NCI-H1092 (cell line): ENCODE measurements around the gene FIGNL1.
A peak's percentile ranks its signal among the peaks of the same experiment; 100 is the strongest.

ENCODE experiments used
- DNase-seq: peaks from one replicate; lab custom pipeline; 2025; lab: John Stamatoyannopoulos, UW

FIGNL1 gene

GRCh38 chr7:50426280-50427045 is 23.7 kb downstream of the FIGNL1 start:
- no peak for DNase-seq

GRCh38 chr7:50425318-50425717 is 24.8 kb downstream of the FIGNL1 start:
- no peak for DNase-seq

DNA sequence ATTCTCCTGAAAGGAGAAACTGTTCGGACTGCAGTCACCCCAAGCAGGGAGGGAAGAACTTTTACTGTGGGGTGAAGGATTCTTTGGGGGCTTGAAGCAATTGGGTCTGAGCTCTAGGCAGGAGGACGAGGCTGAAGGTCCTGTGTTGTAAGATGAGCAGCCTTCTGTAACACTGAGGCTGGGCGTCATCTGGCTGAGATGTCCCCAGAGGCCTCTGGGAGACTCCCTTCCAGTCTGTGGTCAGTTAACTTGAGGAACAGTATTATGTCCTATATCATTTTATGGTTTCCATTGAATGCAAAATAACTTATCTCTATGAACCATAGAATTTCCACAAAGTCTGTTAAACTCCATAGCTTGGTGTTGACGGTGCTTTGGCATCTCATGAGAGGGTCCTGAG is 26.3 kb downstream of the FIGNL1 start:
- no peak for DNase-seq

- no peak for DNase-seq
Observed at GRCh38 chr7:50422858-50423257, 27.3 kb downstream of the FIGNL1 start.

DNA sequence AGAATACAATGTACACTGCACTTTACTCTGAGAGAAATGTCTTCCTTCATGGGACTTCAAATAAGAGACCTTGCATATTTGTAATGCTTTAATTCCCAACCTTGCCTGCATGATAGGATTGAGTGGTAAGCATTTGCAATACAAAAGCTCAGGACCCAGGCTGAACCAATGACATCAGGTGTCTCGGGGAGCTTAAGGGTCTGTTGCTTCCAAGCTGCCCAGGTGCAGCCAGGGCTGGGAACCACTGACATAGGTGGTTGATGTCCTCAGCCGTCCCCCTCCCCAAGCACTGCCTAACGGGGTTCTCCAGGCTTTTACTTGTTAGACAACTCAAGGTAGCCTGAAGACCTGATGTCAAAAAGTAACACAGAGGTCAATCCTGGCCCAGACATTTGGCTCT is 29.1 kb downstream of the FIGNL1 start:
- no peak for DNase-seq

GRCh38 chr7:50418526-50419290 is 31.4 kb downstream of the FIGNL1 start:
- no peak for DNase-seq

DNA sequence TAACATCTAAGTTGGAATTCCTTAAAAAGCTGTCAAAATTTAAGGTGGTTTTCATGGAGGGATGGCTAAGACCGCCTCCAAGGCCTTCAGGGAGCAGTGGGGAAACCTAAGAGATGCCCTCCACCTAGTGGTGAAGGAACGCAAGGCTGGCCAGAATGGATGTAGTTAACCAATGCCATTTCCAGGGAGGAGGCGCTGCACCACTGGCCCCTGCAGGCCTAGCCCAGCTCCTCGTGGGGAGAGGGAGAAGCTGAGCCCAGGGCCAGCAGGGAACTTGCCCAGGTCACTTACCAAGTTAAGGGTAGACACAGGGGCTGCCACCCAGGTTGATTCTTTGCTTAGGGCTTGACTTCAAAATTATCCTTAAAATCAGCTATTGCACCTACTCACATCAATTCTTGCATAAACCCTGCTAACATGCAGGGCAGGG is 32.0 kb downstream of the FIGNL1 start:
- DNase-seq: peak; percentile 82

DNA sequence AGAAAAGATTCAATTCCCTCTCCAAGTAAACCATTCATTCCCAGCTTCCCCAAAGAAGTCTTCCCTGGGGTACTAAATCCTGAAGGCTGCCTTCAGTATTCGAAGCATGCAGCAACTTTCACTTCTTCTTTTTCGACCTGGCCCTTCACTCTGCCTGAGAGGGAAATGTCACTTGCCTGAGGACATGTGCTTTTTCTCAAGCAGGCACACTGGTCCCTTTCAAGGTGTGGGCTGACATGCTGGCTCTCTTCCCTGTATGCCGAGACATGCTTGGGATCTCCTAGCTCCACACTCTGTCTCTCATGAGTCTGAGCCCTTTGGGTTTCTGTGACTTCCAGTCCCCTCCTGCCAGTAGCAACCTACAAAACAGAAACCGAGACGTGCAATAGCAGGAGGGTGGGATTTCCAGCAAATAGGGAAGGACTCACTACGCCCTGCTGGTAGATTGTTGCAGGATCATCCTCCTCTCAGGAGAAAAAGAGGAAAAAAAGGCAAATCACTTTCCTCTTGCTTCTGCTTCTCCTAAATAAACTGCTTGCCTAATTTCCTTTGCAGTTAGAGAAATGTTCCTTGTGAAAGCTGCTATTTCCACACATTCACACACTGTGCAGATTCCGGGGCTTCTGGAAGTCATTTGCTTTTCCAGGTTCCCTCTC is 33.5 kb downstream of the FIGNL1 start:
- DNase-seq: no peak

GRCh38 chr7:50415844-50416364 is 34.2 kb downstream of the FIGNL1 start:
- DNase-seq: no peak

GRCh38 chr7:50413561-50413960 is 36.6 kb downstream of the FIGNL1 start:
- DNase-seq: no peak

- no peak for DNase-seq
Observed at GRCh38 chr7:50412973-50413372, 37.2 kb downstream of the FIGNL1 start.

DNA sequence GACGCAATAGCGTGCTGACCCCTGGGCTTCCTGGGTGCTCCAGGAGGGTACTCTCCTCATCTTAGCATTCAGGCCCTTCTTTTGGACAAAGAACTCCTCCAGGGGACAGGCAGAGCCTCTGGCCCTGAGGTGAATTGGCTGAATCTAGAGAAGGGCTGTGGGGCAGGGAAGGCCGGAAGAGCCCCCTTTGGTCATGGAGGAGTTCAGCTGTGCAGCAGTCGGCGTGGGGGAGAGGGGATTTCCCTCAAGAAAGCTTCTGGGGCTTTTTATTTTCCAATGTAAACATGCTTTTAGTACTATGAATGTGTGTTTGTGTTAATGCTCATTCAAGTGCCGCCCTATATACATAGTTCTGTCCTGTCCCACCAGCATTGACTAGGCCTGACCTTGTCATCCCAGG is 38.8 kb downstream of the FIGNL1 start:
- no peak for DNase-seq

DNA sequence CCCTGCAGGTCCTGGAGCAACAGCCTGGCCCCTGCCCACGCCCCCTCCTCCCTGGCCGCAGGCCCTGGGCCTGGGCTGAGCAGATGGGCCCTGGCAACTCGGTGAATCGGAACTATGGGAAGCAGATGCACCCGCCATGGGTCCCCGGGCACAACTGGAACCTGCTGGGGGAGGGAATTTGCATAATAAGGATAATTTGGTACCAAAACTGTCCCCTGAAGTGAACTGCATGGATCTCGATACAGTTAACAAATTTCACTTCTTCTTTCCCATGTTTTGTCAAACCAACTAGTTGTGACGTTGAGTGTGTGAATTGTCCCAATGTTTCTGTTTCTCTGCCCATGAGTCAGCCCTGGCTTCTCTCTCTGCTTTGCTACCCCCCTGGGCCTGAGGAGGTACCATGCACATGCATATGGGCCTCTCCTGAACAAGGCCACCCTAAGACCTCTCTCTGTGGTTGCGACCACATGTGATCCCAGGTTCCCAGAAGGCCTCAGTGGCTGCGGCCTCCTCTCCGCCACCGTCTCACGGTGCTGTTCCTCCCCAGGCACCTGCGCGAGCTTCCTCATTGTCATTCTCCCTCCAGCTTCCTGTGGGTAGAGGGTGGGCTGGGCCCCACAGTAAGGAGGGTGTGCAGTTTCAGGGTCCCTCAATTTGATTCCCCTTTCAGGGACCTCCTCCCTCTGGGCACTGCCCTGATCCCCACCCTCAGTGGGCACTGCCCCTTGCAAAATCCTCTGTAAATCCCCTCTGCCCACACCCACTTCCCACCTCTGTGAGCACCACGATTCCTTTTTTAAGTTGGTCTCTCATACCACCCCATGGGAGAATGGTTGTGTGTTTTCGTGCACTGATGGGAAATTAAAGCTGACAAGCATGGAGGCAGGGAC is 40.0 kb downstream of the FIGNL1 start:
- DNase-seq: no peak

DNA sequence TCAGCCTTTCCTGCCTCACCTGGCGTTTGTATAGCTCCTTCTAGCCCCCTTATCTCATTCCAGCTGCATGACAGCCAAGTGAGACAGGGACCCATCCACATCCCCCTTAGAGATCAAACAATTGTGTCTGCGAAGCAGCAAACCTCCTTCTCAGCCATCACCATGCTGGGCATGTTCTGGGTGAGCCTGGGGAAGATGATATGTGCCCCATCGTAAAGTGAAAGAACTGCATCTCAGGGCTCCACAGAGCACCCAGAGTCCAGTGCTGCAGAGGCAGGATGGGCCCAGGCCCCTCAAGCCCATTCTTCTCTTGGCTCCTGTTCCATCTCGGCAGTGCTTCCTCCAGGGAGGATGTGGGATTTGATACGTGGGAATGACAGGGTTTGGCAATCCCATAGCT is 43.2 kb downstream of the FIGNL1 start:
- no peak for DNase-seq

DNA sequence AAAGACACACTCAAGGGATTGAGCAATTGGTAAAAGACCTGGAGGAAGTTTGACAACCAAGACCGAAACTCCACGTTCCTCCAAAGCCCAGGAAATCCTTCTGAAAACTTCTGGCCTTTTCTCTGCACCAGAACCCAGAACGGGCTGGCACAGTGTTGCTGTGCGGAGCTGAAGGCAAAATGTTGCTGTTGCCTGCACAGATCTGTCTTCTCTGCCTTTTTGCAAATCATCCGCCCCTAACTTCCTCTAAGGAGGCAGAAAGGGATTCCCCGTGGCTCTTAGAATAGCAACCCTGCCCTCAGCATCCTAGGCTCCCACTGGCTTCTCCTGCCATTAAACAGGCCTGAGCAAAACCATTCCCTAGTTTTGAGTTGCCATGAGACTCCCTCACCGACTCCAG is 44.9 kb downstream of the FIGNL1 start:
- DNase-seq: no peak

DNA sequence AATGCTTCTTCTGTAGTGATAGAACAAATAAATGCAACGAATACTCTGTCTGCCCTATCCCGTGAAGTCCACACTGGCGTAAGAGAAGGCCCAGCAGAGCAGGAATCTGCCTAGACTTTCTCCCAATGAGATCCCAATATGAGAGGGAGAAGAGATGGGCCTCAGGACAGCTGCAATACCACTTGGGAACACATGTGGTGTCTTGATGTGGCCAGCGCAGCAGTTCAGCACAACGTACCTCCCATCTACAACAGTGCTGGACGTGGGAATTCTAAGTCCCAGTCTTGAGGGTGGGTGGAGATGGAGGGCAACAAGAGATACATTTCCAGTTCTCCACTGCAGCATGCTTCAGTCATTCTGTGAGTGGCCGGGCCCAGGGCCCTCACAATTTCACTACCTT is 45.8 kb downstream of the FIGNL1 start:
- no peak for DNase-seq

DNA sequence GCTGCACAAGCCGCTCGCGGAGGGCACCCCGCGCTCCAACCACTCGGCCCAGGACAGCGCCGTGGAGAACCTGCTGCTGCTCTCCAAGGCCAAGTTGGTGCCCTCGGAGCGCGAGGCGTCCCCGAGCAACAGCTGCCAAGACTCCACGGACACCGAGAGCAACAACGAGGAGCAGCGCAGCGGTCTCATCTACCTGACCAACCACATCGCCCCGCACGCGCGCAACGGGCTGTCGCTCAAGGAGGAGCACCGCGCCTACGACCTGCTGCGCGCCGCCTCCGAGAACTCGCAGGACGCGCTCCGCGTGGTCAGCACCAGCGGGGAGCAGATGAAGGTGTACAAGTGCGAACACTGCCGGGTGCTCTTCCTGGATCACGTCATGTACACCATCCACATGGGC is 50.0 kb downstream of the FIGNL1 start:
- peak; percentile 28 for DNase-seq

DNA sequence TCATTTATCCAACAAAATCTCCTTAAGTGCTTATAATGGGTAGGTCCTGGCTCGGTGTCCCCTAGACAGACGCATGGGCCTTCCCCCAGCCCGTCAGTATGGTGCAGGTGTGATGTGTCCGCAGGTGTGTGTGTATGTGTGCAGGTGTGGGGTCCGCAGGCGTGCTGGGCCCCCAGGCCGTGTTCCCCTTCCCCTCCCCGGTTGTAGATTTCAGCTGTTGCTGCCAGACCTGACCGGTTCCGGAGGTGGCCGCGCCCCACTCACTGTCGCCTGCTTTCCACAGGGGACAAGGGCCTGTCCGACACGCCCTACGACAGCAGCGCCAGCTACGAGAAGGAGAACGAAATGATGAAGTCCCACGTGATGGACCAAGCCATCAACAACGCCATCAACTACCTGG is 50.5 kb downstream of the FIGNL1 start:
- DNase-seq: no peak

DNA sequence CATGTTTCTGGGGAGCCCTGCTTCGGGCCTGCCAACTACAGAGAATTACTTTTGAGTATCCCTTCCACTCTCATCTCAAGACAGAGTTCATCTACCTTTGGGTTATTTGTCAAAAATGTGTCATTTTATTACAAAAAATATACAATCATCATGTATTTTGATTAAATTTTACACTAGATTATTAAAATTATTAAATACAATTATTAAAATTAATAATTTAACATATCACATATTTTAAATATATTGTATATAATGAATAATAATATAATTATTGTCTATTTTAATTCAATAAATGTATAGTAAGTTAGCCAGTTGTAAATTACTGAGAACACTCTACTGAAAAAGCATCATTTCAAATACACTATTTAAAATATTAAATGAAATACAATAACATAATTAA is 50.9 kb downstream of the FIGNL1 start:
- no peak for DNase-seq

DNA sequence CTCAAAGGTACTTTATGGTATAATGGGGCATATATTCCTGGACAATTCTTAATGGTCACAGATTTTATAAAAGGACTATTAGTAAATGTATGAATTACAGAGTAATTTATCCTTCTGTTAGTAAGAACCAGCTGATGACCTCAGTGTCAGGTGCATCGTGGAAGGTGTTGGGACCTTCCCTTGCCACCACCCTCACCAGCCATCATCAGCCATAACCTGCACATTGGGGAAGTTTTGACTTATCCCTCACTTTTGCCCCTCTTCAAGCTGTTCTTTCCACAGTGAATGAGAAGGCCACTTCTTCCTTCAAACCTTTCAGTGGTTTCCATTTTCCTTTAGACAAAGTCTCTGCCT is 52.2 kb downstream of the FIGNL1 start:
- DNase-seq: no peak

DNA sequence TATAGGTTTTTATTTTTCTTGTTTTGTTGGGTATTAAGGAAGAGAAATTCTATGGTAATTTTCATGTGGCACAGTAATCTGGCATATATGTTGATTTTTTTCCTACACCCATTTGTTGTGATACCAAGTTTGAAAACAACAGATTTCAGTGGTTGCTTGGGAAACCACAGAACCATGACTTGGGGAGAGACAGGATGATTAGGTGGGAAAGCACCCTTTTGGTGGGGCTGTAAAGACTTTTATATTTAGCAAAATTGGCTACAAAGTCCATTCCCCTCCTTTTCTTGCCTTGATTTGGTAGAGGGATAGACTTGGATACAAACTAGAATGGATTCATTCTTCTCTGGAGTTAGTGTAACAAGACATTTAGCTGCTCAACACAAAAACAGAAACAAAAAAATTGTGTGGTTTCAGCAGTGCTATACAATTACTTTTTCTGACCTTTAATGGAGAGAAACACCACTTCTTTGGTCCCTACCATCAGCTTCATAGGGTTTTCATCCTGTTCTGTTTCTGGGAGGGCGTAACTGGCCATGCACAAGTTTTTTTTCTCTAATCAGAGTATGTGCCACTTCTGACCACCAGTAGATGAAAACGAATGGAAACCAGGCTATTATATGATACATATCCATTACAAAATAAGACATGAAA is 52.7 kb downstream of the FIGNL1 start:
- no peak for DNase-seq
